Measurements from ENCODE around the gene CADPS. TPM values are rescaled to one million over a fixed set of nuclear protein-coding genes. Genes with fewer than 3 reads are reported as not detected.

Gene CADPS
- polyA plus RNA-seq, 3 donors: not detected

- DNase-seq: no peak
- Histone ChIP-seq H4K20me1 (ENCODE audit: insufficient read depth, low read length) (no peaks in the 10 kb centered on the region), H2AFZ (ENCODE audit: insufficient read depth, low read depth, low read length, poor library complexity, severe bottlenecking) (no peak overlapping the region), H3K4me2 (replicated peaks; ENCODE audit: extremely low read depth, low read length, poor library complexity, severe bottlenecking) (no peak overlapping the region), H3K27me3 (ENCODE audit: control insufficient read depth in 2 of 2, insufficient read depth in 2 of 2, low read length in 2 of 2) (no peaks in the 10 kb centered on the region), H3K4me3 (replicated peaks in 1 of 3; ENCODE audit: low read depth in 2 of 3, low read length in 3 of 3) (no peak overlapping the region), H3K79me2 (ENCODE audit: insufficient read depth, low read length) (no peaks in the 10 kb centered on the region), H3K9me3 (replicated peaks in 1 of 2; ENCODE audit: control insufficient read depth in 1 of 2, insufficient read depth in 1 of 2, low read length in 2 of 2) (no peaks in the 10 kb centered on the region), H3K4me1 (ENCODE audit: control insufficient read depth in 1 of 2, insufficient read depth in 2 of 2, low read length in 2 of 2) (no peaks in the 10 kb centered on the region), H3K36me3 (replicated peaks in 1 of 2; ENCODE audit: control insufficient read depth in 1 of 2, insufficient read depth in 2 of 2, low read length in 2 of 2) (no peaks in the 10 kb centered on the region), H3K9ac (ENCODE audit: insufficient read depth, low read length, poor library complexity, severe bottlenecking) (no peak overlapping the region), H3K27ac (ENCODE audit: low read depth in 1 of 2, low read length in 2 of 2) (no peak overlapping the region)
- intact Hi-C loops (cut with micrococcal nuclease): no loop called here
- no peaks in the 10 kb centered on the region for H3K36me3 Mint-ChIP-seq
- no peaks in the 10 kb centered on the region for H3K4me1 Mint-ChIP-seq
- H3K9me3 Mint-ChIP-seq: peaks cover 0 to 5% (median 3%) of the 10 kb centered on the region in 7 donors
- no peak overlapping the region for H3K4me3 Mint-ChIP-seq
- H3K27ac Mint-ChIP-seq: no peak overlapping the region
- peaks cover 0 to 1% (median 0%) of the 10 kb centered on the region in 3 donors for H3K27me3 Mint-ChIP-seq (ENCODE audit: low read depth in 3 of 3)
- no CpG with 5 or more reads among the region's 1 CpG for WGBS (ENCODE audit: insufficient coverage)
- no peak for TF ChIP-seq CTCF (IDR thresholded peaks at IDR 0.05)
Measured at GRCh38 chr3:62735510-62735909, 139.7 kb downstream of the CADPS start.

- H3K36me3 Mint-ChIP-seq: no peaks in the 10 kb centered on the region
- no peaks in the 10 kb centered on the region for H3K27me3 Mint-ChIP-seq (ENCODE audit: low read depth in 3 of 3)
- H3K27me3 ChIP-seq (ENCODE audit: control insufficient read depth in 2 of 2, insufficient read depth in 2 of 2, low read length in 2 of 2): no peaks in the 10 kb centered on the region
- 90% methylated on average over 3 of the region's 5 CpGs for WGBS (ENCODE audit: insufficient coverage)
- no peaks in the 10 kb centered on the region for H4K20me1 ChIP-seq (ENCODE audit: insufficient read depth, low read length)
- intact Hi-C loops (cut with micrococcal nuclease): no loop called here
- peaks cover 0 to 2% (median 0%) of the 10 kb centered on the region in 7 donors for H3K9me3 Mint-ChIP-seq
- no peak overlapping the region for H3K4me3 Mint-ChIP-seq
- H2AFZ ChIP-seq (ENCODE audit: insufficient read depth, low read depth, low read length, poor library complexity, severe bottlenecking): no peak overlapping the region
- H3K9ac ChIP-seq (ENCODE audit: insufficient read depth, low read length, poor library complexity, severe bottlenecking): no peak overlapping the region
- H3K27ac Mint-ChIP-seq: no peak overlapping the region
- no peak for DNase-seq
- no peak for TF ChIP-seq CTCF (IDR thresholded peaks at IDR 0.05)
- no peak overlapping the region for H3K27ac ChIP-seq (ENCODE audit: low read depth in 1 of 2, low read length in 2 of 2)
- H3K9me3 ChIP-seq (replicated peaks in 1 of 2; ENCODE audit: control insufficient read depth in 1 of 2, insufficient read depth in 1 of 2, low read length in 2 of 2): no peaks in the 10 kb centered on the region
- no peaks in the 10 kb centered on the region for H3K4me1 Mint-ChIP-seq
- no peak overlapping the region for H3K4me3 ChIP-seq (replicated peaks in 1 of 3; ENCODE audit: low read depth in 2 of 3, low read length in 3 of 3)
- no peaks in the 10 kb centered on the region for H3K36me3 ChIP-seq (replicated peaks in 1 of 2; ENCODE audit: control insufficient read depth in 1 of 2, insufficient read depth in 2 of 2, low read length in 2 of 2)
- H3K79me2 ChIP-seq (ENCODE audit: insufficient read depth, low read length): no peaks in the 10 kb centered on the region
- no peak overlapping the region for H3K4me2 ChIP-seq (replicated peaks; ENCODE audit: extremely low read depth, low read length, poor library complexity, severe bottlenecking)
- H3K4me1 ChIP-seq (ENCODE audit: control insufficient read depth in 1 of 2, insufficient read depth in 2 of 2, low read length in 2 of 2): no peaks in the 10 kb centered on the region
Measured at GRCh38 chr3:62732183-62732904, 142.9 kb downstream of the CADPS start.
